Astrocyte of the cerebellum (primary cell): ENCODE results near the gene PYM1.
A peak's percentile ranks its signal among the peaks of the same experiment; 100 is the strongest.
"Not testable (repeated sequence)": the region's sequence is repeated elsewhere in the genome, so short reads cannot be mapped to it uniquely, and the experiment has no call there.

Source experiments
- DNase-seq: peaks from one replicate; pipeline ENCODE4 v3.0.0-alpha.2; 2011; ENCODE audit warnings: low read depth
- H3K4me3 ChIP-seq: 2 replicates; pipeline ENCODE4 v1.5.1; 2011; ENCODE audit warnings: mild to moderate bottlenecking, low read depth, low read length, moderate library complexity
- CTCF ChIP-seq: IDR thresholded peaks from 2 replicates; pipeline ENCODE4 v1.5.1; 2012; ENCODE audit warnings: low read length, low read depth, moderate library complexity, mild to moderate bottlenecking; ENCODE audit errors: missing control alignments
- in situ Hi-C: cut with HindIII; loops from 2 replicates; pipeline ENCODE4 v1.10.0; 2017; ENCODE audit warnings: low sequenced_read_pairs

The PYM1 gene

GRCh38 chr12:55893723-55894122, 34.0 kb downstream of the PYM1 start:
- no peak for DNase-seq
- in situ Hi-C loops: no loop called here
- TF ChIP-seq CTCF: no peak
- no peak overlapping the region for H3K4me3 ChIP-seq

- in situ Hi-C loops: no loop called here
- DNase-seq: no peak
- TF ChIP-seq CTCF: no peak
Observed at GRCh38 chr12:55891310-55891709, 36.4 kb downstream of the PYM1 start.

DNA sequence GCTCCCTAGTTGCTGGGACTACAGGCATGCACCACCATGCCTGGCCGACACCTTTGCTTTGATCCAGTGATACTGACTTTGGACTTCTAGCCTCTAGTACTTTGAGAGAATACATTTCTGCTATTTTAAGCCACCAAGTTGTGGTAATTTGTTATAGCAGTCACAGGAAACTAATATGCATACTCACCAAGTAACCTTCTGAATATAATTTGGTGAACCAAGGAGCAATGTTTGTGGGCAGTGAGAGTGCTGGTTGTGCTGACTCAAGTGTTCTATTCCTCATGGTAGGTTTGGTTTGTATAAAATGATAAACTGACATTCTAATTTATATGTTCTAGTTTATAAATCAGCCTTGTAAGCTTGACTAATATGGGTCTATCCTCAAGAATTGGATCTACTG, 42.6 kb downstream of the PYM1 start:
- no peak overlapping the region for H3K4me3 ChIP-seq
- in situ Hi-C loops: no loop called here
- no peak for TF ChIP-seq CTCF
- no peak for DNase-seq

More at GRCh38 chr12:55891310-55891709, 36.4 kb downstream of the PYM1 start:
- no peak overlapping the region for H3K4me3 ChIP-seq

DNA sequence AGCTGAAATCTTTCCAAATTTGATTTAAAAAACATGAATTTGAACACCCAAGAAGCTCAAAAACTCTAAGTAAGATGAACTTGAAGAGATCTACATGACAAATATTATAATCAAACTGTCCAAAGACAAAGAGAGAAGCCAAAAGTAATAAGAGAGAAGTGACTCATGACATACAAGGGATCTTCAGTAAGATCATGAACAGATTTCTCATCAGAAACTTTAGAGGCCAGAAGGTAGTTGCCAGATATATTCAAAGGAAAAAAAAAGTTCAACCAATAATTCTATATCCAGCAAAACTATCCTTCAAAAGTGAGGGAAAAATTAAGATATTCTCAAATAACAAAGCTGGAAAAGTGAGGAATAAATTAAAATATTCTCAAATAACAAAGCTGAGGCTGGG, 49.9 kb downstream of the PYM1 start:
- in situ Hi-C loops: no loop called here
- H3K4me3 ChIP-seq: no peak overlapping the region
- no peak for DNase-seq
- TF ChIP-seq CTCF: no peak

GRCh38 chr12:55875704-55876467, 51.8 kb downstream of the PYM1 start:
- DNase-seq: no peak
- H3K4me3 ChIP-seq: no peak overlapping the region
- in situ Hi-C loops: no loop called here
- TF ChIP-seq CTCF: no peak

DNA sequence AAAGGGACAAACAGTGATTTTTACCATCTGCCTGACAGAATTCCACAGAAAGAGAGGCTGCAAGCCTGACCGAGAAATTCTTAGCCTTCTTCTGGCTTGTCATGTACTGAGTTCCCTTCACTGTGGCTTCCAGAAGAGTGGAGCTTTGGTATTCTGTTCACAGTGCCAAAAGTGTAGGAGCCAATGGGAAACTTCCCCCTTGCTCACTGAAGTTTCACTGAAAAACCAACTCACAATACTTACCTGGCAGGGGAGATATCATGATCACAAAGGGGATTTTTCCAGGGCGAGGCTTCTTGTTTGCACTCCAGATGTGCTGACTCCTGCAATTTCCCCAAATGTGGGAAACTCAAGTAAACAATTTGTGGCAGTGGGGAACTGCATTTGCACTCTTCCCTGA, 53.3 kb downstream of the PYM1 start:
- in situ Hi-C loops: no loop called here
- TF ChIP-seq CTCF: no peak
- peak; percentile 11 for DNase-seq
- H3K4me3 ChIP-seq: no peak overlapping the region

- in situ Hi-C loops, DNase-seq, H3K4me3 ChIP-seq: not testable (repeated sequence)
Observed at GRCh38 chr12:55866454-55867004, 61.2 kb downstream of the PYM1 start.
